GM21723 (cell line): Measurements from ENCODE around the gene MRS2.

ENCODE experiments used
- ATAC-seq: cut with Tn5 transposase; IDR thresholded peaks from one replicate; pipeline ENCODE4 v1.9.1; 2021; ENCODE audit warnings: mild to moderate bottlenecking, moderate library complexity; ENCODE audit not compliant: unreplicated experiment

Gene MRS2

GRCh38 chr6:24429146-24429545, 26.4 kb downstream of the MRS2 start:
- ATAC-seq: no peak

- ATAC-seq: no peak
These were observed 27.4 kb downstream of the MRS2 start for GRCh38 chr6:24430086-24430485.

GRCh38 chr6:24431045-24431451, 28.3 kb downstream of the MRS2 start:
- ATAC-seq: no peak

- no peak for ATAC-seq
These were observed 29.9 kb downstream of the MRS2 start for GRCh38 chr6:24432611-24433010.

- no peak for ATAC-seq
These were observed 34.2 kb downstream of the MRS2 start for GRCh38 chr6:24436979-24437378.

GRCh38 chr6:24439858-24440539, 37.3 kb downstream of the MRS2 start:
- no peak for ATAC-seq

GRCh38 chr6:24440897-24441598, 38.3 kb downstream of the MRS2 start:
- no peak for ATAC-seq

GRCh38 chr6:24441599-24441904, 38.8 kb downstream of the MRS2 start:
- ATAC-seq: no peak

- ATAC-seq: no peak
These were observed 41.9 kb downstream of the MRS2 start for GRCh38 chr6:24444588-24444987.

GRCh38 chr6:24445704-24446103, 43.0 kb downstream of the MRS2 start:
- ATAC-seq: no peak

- ATAC-seq: no peak
These were observed 43.9 kb downstream of the MRS2 start for GRCh38 chr6:24446670-24447069.

- ATAC-seq: no peak
These were observed 45.7 kb downstream of the MRS2 start for GRCh38 chr6:24448396-24448795.

- ATAC-seq: no peak
These were observed 46.2 kb downstream of the MRS2 start for GRCh38 chr6:24448828-24449525.

GRCh38 chr6:24451581-24452388, 49.0 kb downstream of the MRS2 start:
- ATAC-seq: no peak

GRCh38 chr6:24453921-24454320, 51.2 kb downstream of the MRS2 start:
- no peak for ATAC-seq

GRCh38 chr6:24454452-24454851, 51.7 kb downstream of the MRS2 start:
- no peak for ATAC-seq

GRCh38 chr6:24455061-24455460, 52.3 kb downstream of the MRS2 start:
- ATAC-seq: no peak

GRCh38 chr6:24458134-24458533, 55.4 kb downstream of the MRS2 start:
- no peak for ATAC-seq

GRCh38 chr6:24458941-24459340, 56.2 kb downstream of the MRS2 start:
- ATAC-seq: no peak

- no peak for ATAC-seq
These were observed 58.2 kb downstream of the MRS2 start for GRCh38 chr6:24460966-24461365.

- ATAC-seq: no peak
These were observed 61.7 kb downstream of the MRS2 start for GRCh38 chr6:24464253-24465038.
